Renal pelvis (tissue), 4 donors: ENCODE data around the gene THSD7A. TPM values are rescaled to one million over a fixed set of nuclear protein-coding genes. Genes with fewer than 3 reads are reported as not detected.

Source experiments
- DNase-seq: peaks from one replicate; pipeline ENCODE4 v3.0.0-alpha.2; 2013
- polyA plus RNA-seq, 3 donors: library from polyadenylated mRNA; unstranded; fragments of 120-200 nt; gene quantifications; one replicate each; pipeline ENCODE4 v1.2.1, GENCODE V29; 2013; ENCODE audit not compliant: insufficient read length in 3 of 3

THSD7A gene
- polyA plus RNA-seq, 3 donors: 51.9 to 82.9 (median 57.5) TPM

DNA sequence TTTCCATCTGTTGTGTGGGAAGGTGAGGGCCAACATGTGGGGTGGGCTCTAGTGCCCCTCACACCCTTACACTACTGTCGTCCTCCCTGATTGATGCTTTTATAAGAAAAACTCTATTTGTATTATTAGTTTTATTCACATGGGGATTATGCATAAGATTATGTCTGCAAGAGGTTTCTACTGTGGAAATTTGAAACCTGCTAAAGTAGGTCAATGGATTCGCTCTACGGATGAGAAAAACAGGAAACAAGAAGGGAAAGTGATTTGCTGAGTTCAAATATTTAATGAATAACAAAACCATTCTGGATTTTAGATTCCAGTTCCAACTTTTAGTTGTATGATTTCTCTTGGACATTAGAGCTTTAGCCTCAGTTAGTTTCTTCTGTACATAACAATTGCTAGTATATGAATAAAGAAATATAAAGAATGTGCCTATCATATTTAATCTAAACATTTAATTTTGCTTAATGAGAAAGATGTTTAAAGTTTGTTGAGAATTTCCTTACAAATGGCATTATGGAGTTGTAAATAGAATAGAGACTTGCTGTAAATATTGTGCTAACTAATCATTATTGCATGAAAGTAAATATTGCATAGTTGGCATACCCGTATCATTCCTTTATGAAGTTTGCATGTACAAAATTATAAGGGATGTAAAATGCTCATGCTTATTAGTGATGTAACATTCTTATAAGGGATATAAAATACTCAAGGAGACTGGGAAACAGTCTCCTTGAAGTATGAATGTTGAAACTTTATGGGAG lies 193.8 kb downstream of the THSD7A start:
- no peak for DNase-seq

DNA sequence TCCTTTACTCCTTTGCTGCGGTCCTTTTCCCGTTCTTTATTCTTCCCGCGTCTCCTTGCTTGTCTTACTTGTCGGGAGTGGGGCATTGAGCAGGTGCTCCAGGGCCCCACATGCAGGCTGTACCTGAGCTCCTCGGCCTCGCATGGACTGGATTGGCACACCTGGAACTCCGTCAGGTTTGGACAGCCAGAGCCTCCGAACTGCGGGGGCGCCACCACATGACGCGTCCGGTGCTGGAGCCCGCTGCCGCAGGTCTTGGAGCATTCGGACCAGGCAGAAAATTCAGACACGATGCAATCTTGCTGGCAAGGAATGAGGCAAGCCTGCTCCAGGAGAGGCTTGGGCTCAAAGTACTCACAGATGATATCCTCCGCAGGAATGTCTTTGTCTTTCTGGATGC lies 195.7 kb downstream of the THSD7A start:
- no peak for DNase-seq

DNA sequence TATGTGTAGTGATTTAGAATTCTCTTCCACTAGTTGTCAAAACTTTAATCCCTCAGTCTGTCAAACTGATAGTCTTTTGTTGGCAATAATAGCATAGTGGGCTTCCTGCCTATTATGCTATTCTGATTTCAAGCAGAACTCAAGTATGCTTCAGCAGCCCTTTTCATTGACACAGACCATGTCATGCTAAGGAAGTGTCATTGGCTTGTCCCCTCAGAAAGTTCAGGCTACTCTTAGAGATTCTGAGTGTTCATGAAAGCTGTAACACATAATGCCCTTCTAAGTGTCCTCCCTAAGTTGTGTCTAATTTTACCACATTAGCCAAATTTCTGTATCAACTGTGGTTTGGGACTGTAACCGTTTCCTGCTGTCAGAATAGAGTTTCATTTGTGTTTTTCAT lies 198.7 kb downstream of the THSD7A start:
- no peak for DNase-seq

DNA sequence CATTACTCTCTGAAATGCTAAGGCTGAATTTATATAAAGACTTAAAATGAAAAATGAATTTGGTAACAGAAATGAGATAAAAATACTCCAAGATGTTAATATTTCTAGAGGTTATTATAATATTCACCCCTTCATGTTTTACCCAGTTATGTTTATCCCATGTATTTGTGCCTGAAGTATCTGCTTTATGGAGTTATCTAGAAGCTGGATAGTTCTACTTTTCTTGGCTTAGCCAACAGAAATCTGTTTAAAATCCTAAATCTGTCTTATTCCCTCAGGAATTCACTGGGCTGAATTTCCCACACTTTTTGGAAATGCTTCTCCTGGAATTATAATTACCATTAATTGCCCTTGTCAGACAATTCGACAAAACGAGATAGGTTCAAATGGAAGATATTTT lies 201.6 kb downstream of the THSD7A start:
- no peak for DNase-seq

DNA sequence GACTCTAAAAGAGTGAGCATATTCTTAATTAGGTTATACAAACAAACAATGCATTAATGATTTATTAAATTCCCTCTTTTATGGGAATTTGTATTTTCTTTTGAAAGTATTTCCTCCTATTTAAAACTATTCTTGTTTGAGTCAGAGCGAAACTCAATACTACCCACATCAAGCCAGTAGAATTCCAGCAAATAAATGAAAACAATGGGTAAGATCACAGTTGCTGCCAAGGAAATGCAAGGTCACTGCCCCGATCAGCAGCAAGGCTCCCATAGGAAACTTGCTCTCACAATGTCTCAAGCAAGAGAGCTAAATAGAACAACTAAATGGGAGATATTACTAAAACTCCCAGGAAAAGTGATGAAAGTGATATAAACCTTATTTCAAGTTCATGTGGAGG lies 206.3 kb downstream of the THSD7A start:
- no peak for DNase-seq

DNA sequence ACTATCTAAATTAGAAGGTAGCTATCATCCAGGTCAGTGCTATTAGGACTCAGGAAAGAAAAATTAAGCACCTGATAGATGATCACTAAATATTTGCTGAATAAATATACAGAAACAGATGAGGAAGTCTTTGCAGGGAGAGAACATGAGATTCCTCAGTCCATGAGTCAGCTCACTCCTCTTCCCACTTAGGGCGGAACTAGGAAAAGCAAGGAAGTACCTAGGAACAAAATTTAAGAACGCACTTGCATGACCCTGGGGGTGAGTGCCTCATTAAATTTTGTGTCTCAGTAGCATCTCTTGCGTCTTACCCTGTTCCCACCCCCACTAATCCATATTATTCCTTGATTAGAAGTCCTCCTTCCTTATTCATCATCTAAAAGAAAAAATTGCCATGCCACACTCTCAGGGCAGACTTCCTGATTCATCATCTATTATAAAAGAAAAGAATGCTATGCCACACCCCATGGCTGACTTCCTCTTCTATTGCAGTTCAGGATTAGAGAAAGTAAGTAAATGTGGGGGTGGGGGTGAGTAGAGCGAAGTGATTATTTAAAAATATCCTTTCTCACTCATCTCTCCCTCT lies 208.8 kb downstream of the THSD7A start:
- DNase-seq: no peak

DNA sequence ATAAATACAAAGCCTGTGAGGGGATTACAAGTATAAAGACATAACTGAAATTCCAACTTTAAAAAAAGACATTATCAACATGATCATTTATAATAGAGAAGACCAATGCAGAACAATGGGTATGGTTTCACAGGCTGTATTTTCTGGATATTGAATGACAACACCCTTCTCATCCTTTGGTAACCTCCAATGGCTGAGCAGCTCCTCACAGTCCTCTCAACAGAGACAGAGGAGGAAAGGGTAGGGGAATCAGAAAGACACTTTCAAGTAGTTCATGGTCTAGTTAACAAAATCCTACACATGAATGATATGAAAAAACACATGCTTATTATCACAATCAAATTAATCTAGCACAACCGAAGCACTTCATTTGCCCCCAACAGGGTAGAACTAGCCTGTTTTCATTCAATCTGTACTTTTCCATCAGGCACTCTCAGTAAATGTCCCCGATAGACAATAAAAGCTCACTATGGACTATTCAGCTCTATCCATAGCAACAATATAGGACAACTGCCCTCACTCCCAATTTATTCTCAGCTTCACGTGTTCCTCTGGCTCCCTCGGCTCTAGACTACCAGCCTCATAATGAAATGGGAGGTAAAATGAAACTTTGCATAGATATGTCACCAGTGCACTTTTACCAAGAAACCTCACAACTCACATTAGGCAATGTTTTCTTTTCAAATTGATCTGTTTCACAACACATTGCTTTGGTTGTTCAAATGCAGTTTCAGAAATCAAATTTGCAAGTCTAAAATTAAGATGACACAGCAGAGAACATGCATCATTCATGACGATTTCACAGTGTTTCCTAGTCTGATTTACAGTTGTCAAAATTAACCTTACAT lies 211.4 kb downstream of the THSD7A start:
- DNase-seq: no peak

DNA sequence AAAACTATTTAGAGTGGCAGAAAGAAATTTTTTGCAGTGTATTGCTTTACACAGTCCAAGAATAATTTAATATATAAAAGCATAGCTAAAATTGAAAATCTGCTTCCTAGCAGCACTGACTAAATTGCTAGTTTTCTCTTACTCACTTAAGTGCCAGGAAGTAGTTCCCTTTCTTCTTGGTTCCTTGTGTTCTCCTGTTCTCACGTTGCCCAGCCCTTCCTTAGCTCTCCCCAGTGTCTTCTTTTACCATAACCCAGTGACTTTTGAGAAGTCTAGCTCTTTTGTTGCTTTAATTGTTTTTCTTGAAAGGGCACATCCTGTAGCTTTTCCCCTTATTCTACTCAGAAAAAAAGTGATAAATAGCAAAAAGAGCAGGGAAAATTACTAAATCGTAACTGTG lies 215.5 kb downstream of the THSD7A start:
- no peak for DNase-seq

DNA sequence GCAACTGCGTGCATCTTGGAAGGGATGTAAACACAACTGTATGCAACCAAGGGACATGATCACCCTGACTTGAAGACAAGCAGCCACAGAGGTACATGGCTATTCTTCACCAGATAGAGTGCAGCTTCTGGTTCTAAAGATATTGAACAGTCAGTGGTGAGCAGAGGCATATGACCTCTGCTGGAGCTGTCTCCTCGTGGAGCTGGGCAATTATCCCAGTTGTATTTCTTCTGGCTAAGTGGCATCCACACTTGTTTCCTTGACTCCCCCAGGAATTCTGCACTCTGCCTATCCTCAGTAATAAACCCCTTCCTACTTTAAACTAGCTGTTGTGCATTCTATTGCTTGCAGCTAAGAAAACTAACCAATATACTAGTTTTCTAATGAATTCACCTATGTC lies 216.8 kb downstream of the THSD7A start:
- no peak for DNase-seq

DNA sequence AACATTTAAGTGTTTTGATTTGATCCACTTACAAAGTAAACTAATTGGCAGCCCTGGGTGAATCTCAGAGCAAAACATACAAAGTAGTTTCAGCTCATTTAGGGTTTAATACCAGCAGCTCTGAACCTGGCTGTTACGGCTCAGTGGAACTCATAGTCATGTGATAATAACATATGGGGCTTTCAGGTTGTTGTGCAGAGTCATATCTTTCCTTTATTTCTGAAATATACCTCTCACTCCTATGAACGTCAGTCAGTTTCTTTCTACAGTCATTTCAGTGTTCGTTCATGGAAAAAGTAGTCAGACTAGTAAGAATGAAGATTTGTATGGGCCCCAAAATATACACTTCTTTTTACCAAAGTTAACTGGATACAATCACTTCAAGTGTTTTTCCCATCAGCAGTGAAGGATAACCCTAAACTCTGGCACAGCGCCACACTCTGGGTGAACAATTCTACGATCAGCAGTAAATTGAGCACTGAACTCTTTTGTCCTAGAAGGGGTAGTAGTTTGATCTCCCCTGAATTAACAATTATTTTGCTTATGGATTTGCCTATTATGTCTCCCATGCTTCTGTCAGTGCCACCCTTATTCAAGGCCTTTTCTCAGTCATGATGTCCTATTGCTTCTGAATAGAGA lies 218.6 kb downstream of the THSD7A start:
- DNase-seq: no peak

DNA sequence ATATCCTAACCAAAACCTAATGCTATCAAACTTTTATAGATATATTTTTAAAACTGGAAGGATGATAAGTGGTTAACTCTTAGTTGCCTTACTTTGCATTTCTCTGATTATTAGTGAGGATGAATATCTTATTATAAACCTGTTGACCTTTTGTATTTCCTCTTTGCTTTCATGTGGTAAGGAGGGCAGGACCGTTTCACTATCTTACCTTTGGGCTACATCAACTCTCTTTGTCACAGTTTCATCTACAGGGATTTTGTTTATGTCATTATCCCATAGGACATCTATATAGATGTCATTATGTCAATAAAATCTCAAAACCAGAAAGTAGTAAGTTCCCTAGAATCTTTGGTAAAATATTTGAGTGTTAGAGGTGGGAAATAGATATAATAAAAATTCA lies 219.3 kb downstream of the THSD7A start:
- DNase-seq: no peak

DNA sequence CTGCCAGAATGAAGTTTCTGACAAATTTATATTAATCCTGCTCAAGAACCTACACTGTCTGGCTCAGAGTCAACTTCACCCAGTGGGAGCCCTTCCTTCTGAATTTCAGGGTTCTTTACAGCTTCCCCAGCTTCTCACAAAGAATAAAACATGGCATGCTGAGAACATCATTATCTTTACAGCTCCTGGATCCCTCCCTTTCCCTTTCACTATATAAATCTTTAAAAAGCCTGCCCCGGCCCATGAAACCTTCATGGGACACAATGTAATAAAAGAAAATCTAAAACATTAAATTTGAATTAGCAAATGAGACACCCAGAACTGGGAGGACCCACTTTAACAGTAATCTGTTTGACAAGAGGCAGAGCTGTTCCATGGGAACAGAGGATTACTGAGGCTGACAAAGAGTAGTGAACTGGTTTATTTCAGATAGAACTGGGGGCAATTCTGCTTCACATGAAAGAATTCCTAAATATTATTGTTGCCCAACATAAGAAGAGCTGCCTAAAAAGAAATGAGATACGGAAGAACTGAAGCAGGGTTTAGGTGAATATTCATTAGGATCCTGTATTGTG lies 222.8 kb downstream of the THSD7A start:
- DNase-seq: no peak

DNA sequence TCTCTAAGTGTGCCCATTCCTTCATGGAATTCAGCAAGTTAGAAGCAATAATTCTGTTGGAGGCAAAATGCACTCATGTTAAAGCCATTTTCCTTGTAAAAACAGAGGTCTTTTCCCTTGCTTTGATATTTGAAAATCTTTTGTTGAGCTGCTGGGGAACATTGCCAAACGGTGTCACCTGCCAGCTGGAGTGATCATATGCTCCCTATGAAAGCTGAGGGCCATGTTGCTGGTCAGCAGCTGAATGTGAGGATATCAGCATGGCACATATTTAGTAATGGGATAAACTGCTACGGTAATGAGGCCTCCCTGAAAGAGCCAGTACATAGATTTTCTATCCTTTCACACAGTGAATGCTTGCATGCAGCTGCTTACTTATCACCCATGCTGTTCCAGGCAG lies 224.3 kb downstream of the THSD7A start:
- no peak for DNase-seq

DNA sequence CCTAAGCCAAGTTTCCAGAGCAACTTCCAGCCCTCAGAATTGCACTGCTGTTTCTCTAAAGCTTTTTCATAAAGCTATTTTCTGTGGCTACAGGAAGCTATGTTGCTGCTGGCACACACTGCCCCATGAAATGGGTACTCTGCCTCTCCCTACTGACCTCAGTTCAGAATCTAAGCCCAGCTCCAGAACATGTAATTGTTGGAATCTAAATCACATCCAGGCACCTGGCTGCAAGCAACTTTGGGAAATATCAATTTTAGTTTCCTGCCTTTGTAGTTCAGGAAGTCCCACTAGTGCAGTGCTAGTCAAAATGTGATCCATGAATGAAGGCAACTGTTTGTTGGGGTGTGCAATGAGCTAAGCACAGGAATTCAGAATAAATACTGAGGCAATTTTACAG lies 226.2 kb downstream of the THSD7A start:
- no peak for DNase-seq

DNA sequence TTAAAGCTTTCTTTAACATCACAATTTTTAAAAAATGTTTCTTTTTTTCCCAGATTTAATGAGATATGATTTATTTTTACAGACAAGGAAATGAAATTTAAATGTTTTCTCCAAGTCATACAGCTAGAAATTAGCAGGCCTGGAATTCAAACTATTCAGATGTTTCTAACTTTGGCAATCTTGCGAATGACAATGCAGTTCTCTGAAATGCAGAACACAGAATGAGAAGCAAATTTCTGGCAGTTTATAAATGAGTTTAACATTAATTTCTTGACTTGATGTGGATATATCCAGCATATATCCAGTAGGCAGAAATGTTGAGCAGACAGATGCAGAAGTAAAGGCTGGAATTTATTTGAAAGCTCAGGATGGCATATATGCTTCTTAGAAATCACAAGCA lies 227.5 kb downstream of the THSD7A start:
- DNase-seq: no peak

DNA sequence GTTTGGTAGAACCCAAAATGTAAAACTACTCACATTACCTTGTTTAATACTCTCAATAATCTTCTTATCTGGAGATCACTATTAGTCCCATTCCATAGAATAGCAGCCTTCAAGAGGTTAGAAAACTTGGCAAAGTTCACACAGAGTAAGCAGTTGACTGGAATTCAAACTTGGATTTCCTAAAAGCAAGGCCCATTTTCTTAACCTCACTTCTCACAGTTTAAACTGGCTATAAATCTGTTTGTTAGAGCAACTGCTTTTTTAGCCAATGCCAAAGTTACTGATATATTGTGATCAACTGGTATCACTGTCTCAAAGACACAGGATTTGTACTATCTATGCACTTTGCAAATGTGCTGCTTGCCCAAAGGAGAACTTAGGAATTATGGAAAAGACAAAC lies 230.2 kb downstream of the THSD7A start:
- DNase-seq: no peak

DNA sequence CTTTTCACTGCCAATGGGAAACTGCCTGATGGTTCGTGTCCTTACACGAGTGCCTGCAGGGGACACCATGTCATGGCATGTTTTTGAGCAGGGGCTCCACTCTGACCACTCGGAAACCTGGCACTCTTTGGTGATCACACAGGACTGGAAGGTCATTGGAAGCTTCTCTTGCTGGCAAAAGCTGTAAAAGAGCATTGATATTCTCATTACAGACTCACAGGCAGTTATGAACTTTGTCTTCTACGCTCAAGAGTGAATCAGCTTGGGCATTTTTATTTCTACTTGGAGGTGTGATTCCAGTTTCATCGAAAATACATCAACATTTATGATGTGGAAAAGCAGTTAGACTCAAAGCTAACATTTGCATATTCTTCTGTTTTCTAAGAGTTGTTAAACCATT lies 238.7 kb downstream of the THSD7A start:
- DNase-seq: no peak

DNA sequence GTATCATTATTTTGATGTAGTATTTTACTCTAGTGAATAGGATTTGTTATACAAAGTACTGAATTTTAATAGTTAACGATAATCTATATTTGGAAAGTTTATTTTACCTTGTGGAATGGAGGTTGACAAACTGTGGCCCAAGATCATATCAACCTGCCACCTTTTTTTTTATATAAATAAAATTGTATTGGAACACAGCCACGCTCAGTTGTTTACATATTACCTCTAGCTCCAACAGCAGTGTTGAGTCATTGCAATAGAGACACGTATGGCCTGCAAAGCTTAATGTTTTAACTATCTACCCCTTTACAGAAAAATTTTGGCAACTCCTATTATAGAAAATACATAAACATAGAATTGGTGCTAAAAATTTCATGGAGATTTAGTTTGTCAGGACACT lies 239.3 kb downstream of the THSD7A start:
- DNase-seq: no peak

DNA sequence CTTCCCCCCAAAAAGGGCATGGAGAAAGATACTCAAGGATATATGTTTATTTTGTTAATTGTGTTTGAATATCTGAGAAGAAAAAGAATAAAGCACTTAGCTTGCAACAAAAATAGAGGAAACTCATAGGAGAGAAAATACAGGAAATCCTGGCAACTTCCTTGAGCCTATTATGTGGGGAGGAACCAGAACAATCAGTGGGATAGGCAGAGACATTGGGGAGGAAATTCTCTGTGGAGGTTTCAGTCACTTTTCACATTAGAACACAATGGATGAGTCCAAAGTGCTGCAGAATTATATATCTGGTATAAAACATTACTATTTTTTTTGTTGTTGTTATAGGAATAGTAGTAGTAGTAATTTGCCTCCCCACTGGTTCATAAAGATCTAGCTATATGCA lies 240.1 kb downstream of the THSD7A start:
- DNase-seq: no peak

DNA sequence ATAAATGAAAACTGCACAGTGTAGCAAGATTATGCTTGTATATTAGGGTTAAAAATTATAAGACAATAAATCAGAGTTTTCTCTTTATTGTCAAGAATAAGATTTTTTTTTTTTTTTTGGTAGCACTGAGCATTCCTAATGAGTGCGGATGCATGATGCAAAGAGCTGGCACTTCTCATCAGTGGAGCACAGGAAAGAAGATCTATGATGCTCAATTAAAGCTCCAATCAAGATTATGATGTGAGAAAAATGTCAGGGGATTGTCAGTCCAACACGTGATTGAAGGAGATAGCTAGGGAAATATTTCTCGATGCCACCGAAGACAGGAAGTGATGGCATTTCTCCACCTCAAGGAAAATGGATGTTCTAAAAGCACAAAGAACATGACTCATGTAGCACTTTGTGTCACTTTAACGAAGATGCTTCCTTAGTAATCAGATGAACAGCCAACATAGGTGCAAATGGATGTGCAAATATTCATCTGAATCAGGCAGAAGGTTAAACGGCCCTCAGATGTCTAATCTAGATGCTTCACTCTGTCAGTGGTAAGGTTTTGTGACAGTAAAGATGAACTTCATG lies 240.9 kb downstream of the THSD7A start:
- DNase-seq: no peak

DNA sequence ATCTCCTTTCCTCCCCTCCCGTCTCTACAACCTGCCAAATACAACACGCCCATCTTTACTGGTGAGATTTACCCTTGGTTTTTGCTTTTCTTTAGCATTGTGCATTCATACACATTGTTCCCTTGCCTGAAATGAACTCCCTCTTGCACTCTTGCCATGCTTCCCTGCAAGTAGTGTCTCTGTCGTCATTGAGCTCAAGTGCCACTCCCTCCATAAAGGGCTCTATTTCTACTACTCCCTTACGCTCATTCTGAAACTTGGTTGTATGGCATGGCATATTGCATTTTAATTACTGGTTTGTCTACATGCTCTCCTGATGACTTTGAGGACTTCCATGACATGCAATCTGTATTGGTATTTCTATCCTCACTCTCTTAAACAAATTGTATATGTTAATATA lies 242.7 kb downstream of the THSD7A start:
- no peak for DNase-seq

DNA sequence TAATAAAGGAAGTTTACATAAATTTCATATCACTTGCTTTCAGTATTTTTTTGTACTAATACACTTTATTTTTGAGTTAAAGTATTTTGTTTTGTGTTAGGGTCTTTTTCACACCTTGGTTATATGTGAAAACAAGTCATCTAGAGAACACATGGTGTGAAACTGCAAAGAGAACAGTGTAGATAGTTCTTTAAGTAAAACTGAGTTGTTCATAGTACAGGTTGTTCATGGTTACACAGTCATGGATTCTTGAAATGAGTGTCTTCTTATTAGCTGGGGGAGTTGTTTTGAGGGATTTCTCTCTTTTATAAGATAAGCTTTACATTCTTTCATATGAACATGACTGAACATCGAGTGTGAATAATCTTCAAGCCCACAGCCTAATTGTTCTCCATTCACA lies 244.2 kb downstream of the THSD7A start:
- no peak for DNase-seq
